ENCODE measurements around the gene CD6. TPM values are rescaled to one million over a fixed set of nuclear protein-coding genes. Genes with fewer than 3 reads are reported as not detected.

Gene CD6
- total RNA-seq, 1 donor from 2014 or later = 0.82 TPM

DNA sequence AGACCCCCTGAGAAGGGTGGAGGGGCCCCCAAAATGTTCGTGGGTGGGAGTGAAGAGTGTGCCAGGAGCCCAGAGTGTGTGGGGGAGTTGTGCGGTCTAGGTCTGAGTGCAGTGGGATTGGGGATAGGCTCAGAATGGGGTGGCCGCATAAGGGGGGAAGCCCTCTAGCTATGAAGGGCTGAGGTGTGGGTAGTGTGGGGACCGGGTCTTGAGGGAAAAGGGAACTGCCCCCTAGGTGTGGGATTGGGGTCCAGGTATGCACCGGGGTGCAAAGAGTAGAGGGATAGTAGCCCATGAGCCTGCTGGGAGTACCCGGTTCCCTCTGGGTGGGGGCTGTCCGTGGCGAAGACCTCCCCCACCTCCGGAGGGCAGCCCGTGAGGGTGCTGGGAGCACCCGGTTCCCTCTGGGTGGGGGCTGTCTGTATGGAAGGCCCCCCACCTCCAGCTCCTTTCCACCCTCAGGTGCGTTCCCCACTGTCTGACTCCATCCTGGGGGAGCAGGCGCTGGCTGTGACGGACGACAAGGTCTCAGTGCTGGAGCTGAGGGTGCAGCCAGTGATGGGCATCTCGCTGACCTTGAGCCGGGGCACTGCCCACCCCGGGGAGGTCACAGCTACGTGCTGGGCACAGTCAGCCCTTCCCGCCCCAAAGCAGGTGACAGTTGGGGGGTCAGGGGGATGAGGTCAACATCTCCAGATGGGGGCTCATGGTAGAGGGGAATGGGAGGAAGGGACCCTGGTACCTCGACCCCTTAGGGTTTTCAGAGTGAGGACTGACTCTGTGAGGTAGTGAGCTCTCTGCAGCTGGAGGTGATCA, 36.5 kb upstream of the CD6 start:
- no peak for FAIRE-seq
- no peak for DNase-seq (ENCODE audit: low spot score in 2 of 2)

DNA sequence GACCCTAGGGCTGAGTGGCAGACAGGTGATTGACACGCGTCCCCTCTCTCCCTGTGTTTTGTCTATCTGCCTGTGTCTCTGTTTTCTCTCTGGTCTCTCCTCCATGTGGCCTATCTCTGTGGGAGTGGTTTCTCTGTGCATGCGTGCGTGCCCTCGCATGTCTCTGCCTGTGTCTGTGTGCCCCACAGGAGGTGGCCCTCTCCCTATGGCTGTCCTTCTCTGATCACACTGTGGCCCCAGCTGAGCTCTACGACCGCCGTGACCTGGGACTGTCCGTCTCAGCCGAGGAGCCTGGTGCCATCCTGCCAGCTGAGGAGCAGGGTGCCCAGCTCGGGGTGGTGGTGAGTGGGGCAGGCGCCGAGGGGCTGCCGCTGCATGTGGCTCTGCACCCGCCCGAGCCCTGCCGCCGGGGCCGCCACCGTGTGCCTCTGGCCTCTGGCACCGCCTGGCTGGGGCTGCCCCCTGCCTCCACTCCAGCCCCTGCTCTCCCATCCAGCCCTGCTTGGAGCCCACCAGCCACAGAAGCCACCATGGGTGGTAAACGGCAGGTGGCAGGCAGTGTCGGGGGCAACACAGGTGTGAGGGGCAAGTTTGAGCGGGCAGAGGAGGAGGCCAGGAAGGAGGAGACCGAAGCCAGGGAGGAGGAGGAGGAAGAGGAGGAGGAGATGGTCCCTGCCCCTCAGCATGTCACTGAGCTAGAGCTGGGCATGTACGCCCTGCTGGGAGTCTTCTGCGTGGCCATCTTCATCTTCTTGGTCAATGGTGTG, 35.6 kb upstream of the CD6 start:
- DNase-seq (ENCODE audit: low spot score in 2 of 2) (no peak), FAIRE-seq (no peak)

DNA sequence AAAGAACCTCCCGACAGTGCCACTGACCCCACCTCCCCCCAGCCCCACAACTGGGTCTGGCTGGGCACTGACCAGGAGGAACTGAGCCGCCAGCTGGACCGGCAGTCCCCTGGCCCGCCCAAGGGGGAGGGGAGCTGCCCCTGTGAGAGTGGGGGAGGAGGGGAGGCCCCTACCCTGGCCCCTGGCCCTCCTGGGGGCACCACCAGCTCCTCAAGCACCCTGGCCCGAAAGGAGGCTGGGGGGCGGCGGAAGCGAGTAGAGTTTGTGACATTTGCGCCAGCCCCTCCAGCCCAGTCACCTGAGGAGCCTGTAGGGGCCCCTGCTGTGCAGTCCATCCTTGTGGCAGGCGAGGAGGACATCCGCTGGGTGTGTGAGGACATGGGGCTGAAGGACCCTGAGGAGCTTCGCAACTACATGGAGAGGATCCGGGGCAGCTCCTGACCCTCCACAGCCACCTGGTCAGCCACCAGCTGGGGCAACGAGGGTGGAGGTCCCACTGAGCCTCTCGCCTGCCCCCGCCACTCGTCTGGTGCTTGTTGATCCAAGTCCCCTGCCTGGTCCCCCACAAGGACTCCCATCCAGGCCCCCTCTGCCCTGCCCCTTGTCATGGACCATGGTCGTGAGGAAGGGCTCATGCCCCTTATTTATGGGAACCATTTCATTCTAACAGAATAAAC, 34.9 kb upstream of the CD6 start:
- DNase-seq (ENCODE audit: low spot score in 2 of 2) = no peak
- no peak for FAIRE-seq

DNA sequence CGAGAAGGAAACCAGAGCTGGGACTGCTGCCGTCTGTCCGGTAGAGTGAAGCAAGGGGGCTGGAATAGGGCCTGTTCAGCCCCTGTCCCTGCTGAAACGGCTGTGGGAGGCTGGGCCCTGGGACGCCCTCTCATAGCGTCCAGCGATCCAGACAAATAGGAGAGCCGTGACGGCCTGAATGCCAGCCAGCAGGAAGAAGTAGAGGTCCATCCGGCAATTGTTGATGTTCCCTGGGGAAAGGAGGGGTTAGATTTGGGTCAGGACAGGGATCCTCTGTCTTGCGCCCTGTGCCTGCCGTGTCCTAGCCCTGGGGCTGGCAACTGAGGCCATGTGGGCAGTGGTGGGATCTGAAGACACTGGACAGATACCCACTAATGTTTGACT, 34.3 kb upstream of the CD6 start:
- DNase-seq (ENCODE audit: low spot score in 2 of 2) (no peak), FAIRE-seq (no peak)

DNA sequence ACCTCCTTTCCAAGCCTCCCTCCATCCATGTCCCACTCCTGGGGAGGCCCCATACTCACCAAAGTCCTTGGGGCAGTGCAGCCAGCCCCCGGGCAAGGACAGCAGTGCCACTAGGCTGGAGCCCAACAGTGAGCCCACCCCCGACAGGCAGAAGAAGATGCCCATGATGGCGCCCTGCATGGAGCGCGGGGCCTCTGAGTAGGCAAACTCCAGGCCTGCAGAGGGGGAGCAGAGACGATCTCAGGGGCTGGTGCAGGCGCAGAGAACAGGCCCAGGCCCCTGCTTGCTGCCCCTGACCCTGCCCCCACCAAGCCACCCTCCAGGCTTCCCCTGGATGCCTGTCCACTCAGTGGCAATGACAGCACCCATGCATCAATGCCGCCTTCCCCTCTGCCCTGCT, 33.7 kb upstream of the CD6 start:
- no peak for DNase-seq (ENCODE audit: low spot score in 2 of 2)
- no peak for FAIRE-seq

DNA sequence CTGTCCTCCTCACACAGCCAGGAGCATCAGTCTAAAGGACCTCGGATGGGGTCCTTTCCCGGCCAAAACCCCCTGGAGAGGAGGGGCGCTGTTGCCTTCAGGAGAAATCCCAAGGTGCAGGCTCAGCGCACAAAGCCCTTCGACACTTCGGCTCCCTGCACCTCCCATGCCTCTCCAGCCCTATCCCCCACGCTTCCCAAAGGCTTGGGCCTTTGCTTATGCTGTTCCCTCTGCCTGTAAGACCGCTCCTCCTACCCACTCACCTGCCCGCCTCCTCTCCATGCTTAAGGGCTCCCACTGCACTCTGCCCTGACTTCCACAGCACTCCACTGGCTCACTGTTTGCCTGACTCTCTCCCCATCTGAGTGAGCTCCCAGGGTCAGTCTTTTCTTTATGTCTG, 33.0 kb upstream of the CD6 start:
- no peak for DNase-seq (ENCODE audit: low spot score in 2 of 2)
- FAIRE-seq = no peak

DNA sequence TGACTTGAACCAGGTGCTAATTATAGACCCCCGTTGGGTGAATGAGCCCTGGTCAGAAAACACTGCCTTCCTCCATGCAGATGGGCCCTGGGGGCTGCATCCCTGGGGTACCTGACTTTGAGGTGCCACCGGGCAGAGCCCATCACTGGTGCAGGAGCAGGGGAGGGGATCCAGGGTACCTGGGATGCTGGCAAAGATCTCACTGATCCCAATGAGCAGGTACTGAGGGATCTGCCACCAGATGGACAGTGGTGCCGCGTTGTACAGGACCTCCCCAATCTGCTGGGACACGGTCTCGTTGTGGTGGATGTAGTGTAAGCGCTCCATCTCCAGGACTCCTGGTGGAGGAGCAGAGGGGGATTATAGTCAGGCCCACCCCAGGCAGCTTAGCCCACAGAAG, 32.2 kb upstream of the CD6 start:
- DNase-seq (ENCODE audit: low spot score in 2 of 2) = no peak
- FAIRE-seq = no peak

DNA sequence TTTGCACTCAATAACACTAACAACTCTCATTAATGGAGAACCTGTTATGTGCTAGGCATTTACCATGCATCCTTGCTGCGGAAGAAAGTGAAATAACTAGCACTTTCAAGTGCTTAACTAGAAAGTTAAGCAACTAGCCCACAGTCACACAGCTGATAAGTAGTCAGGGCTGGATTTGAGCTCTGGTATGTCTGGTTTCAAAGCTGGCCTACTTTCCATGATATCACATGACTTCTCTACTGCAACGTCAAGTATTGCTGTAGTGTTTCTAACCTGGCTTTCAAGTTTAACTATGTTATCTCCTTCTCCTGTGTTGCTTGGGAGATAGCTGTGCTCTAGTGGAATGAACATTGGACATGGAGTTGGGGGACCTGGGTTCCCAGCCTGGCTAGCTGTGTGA, 31.6 kb upstream of the CD6 start:
- FAIRE-seq = no peak
- no peak for DNase-seq (ENCODE audit: low spot score in 2 of 2)

DNA sequence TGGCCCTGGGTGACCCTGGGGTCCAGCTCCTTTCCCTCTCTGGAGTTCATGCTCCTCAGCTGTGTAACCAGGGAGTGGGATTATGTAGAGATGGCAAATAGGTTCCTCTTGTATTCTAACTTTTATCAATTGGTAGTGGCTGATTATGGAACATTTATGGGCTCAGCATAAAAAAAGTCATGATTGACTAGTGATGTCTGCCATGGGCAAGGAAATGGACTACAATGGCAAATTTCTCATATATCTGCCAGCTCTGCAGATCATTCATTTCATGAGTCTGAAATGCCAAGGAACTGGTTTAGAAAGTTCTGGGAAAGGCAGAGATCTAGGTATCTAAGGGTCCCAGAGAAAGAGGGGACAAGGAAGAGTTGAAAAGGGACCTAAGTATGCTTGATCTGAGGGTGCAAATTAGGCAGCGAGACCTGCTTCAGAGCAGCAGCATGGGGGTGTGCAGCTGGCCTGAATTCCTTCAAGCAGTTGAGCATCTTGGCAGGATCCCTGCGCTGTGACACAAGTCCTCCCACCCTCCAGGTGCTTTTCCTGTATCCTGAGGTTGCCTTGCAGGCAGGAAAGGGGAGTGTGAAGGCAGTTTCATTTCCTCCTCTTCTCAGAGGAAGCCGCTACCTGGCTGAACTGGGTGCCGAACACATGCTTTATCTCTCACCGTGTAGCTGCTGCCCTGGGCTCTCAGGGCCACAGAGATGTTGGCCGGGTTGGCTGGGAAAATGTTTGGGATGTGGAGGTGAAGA, 29.9 kb upstream of the CD6 start:
- DNase-seq (ENCODE audit: low spot score in 2 of 2) (no peak), FAIRE-seq (no peak)

DNA sequence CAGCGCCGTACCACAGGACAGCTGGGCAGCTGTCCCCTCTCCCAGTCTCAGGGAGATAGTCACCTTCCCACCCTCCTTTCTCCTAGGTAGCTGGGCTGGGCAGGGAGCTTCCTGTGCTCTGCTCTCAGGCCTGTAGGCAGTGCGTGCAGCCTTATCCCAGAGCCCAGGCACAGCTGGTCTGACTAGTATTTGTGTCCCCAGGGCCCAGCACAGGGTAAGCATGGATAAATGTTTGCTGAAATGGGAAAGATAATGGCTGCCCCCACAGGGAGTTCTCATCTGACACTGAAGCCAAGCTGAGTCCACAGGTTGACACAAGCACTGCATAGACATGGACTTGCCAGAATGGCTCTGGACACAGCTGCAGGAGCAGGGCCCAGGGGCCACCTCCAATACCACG, 29.3 kb upstream of the CD6 start:
- FAIRE-seq (no peak), DNase-seq (ENCODE audit: low spot score in 2 of 2) (no peak)

DNA sequence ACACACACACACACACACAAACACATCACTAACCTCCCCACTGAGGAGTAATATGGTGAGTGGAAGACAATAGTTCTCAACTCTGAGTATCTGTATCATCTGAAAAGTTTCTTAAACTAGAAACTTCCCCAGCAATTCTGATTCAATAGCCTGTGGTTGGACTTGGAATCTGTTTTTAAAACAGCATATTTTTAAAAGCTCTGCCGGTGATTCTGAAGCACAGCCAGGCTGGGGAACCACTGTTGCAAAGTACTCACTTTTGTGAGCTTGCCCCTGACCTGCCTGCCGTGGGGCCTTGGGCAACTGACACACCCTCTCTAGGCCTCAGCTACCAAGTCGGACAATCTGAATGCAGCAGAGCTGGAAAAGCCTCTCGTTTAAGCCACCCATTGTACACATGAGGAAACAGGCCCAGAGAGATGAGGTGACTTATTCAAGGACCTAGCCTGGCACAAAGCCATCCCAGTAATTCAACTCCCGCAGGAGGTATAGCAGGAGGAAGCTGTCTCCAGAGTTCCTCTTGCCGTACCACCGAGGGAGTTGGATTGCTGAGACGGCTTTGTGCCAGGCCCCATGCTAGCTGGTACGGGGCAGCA, 28.4 kb upstream of the CD6 start:
- DNase-seq (ENCODE audit: low spot score in 2 of 2) (no peak), FAIRE-seq (no peak)

DNA sequence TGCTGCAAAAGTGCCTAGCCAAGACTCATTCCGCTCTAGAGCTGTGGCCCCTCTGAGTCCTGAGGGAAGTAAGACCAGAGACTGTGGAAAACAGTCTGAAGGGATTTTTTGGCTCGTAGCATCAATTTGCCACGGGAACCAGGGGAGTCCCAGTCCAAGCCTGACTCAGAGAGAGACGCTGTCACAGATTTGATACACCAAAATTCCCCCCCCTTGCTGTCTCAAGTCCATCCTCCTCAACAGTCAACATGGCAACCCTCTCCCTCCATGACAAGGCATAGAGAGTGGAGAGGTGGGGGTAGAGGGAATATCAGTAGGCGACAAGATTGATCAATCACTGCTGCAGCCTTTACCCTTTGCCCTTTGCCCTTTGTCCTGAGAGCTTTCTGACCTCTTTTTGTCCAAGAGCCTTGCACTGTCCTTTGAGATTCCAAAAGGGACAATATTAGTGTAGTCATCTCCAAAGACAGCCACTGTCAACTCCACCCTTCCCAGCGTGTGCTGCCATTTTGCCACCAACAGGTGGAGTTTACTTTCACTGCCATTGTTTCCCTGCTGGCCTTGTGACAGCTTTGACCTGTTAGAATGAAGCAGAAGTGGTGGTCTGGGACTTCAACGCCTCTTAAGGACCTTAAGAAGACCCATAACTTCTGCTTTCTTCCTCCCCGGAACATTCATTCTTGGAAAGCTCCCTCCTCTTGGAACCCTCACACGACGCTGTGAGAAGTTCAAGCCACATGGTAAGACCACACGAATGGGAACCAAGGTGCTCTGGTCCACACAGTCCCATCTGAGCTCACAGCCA, 26.8 kb upstream of the CD6 start:
- no peak for DNase-seq (ENCODE audit: low spot score in 2 of 2)
- FAIRE-seq = no peak

DNA sequence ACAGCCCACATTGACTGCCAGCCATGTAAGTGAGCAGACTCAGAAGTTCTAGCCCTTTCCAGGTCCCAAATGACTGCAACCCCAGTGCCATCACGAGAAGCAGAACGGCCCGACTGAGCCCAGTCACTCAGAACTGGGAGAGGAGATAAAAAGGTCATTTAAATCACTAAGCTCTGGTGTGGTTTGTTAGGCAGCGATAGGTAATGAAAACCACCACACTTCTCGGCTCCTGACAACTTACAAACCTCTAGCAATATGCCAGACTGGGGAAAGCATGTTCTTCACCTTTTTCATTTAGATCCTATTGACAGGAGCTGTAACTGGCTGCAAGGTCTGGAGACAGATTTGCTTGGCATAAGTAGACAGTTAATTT, 26.2 kb upstream of the CD6 start:
- no peak for FAIRE-seq

DNA sequence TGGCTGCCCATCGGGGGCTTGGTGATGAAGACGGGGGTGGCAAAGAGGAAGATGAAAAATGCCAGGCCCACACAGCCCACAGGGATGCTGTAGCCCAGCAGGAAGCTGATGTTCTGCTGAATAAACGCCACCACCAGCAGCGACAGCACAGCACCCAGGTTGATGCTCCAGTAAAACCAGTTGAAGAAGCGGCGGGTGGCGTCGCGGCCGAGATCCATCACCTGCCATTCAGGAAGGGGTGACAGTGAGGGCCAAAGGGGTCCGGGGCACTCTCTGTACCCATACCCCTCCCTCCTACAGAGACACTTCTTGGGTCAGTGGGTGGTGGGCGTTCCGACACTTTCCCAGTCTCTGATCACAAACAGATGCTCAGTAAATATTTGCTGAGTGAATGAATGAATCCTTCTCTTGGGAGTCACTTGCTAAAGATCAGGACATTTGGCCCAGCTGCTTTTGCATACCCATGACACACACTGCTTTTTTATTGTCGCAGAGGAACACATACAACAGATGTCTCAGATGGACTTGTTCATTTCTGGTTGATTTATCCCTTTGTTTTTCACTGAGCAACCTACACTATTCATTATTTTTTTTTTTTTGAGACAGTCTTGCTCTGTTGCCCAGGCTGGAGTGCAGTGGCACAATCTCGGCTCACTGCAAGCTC, 24.7 kb upstream of the CD6 start:
- FAIRE-seq = no peak
- DNase-seq (ENCODE audit: low spot score in 2 of 2) = no peak

More for the DNA sequence above, 26.2 kb upstream of the CD6 start:
- no peak for DNase-seq (ENCODE audit: low spot score in 2 of 2)

DNA sequence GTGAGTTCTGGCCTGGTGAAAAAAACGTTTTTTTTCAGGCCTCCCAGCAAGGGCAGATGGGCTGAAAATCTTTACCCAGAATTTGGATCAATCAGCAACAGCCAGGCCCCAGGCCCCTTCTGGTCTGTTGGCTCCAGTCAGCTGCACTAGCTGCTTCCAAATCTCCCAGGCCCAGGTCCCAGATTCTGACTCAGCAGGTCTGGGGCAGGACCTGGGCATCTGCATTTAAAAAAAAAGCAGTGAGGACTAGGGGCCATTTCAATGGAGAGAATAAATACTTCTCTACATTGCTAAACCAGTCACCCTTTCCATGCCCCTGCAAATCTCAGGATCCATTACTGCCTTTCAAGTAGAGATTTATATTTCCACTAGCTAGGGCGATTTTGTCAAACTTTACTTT, 23.8 kb upstream of the CD6 start:
- DNase-seq (ENCODE audit: low spot score in 2 of 2) = no peak
- FAIRE-seq = no peak

DNA sequence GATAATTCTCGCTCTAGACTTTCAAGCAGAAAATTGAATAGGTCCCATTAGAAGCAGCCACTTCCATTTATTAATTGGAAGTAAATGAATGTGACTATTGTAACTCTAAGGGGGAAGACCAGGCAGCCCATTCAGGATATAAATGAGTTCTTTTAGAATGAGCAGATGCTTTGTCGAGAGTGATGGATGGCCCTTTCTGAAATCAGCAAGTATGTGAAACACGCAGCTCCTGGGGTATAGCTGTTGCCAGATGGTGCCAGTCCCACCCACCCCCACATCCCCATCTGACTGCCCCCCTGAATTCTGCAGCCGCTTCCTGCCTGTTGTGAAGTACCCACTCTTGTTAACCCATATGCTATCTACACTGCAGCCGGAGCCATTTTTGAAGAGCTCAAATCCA, 23.2 kb upstream of the CD6 start:
- FAIRE-seq = no peak
- DNase-seq (ENCODE audit: low spot score in 2 of 2) = no peak

DNA sequence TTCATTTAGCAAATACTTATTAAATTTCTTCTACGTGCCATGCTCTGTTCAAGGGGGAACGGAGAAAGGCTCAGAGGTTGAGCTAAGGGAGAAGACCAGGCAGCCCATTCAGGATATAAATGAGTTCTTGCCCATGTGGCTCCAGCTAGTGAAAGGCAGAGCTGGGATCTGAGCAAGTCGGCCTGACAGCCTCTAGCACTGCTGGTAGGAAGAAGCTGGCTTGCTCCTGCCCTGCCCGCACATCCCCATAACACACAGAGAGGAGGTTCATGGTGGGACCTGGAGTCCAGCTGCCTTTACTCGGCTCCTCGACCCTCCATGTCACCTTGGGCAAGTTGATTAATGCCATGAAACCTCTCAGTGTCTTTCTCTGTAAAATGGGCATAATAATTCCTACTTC, 21.5 kb upstream of the CD6 start:
- FAIRE-seq = no peak

DNA sequence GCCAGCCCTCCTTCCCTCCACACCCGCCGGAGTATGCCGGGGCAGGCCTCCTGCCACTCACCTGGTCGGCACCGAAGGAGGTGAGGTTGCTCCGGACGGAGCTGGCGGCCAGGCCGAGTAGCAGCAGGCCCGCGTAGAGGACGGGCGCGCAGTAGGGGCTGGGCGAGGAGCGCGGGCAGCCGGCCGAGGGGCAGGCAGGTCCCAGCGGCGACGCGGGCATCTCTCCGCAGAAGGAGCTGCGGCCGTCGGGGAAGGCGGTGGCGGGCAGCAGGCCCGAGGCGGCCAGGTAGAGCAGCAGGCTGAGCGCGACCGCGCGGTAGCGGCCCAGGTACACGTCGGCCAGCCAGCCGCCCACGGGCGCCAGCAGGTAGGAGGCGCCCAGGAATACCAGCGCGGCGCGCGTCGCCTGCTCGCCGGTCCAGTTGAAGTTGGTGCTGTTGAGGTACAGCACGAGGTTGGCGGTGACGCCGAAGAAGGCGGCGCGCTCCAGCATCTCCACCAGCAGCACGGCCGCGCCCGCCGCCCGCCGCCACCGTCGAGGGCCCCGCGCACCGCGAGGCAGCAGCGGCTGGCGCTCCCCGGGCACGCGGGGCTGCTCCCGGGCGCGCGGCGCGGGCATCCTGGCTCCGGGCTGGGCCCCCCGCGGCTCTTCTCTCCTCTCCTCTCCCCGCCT, 20.4 kb upstream of the CD6 start:
- FAIRE-seq (no peak), DNase-seq (ENCODE audit: low spot score in 2 of 2) (no peak)

More for the DNA sequence above, 21.5 kb upstream of the CD6 start:
- DNase-seq (ENCODE audit: low spot score in 2 of 2) = no peak

DNA sequence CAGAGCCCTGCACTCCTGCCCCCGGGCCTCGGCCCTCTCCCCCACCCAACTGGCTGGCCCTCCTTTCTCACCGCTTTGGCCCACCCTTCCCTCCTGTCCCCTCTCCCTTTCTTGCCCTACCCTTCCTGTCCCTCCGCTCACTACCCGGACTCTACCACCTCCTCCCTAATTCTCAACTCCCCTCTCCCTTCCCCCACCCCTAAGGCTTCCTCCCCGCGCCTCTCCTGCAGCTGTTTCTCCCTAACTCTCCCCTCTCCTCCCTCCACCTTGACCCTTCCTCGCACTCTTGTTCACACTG, 19.9 kb upstream of the CD6 start:
- DNase-seq (ENCODE audit: low spot score in 2 of 2) (no peak), FAIRE-seq (no peak)
